SU-DHL-6 (cell line): ENCODE results near the gene PAIP2.

Experiments
- H2AFZ ChIP-seq: fragments of 200-600 bp; sonication (generic); 2 replicates; pipeline ENCODE4 v1.6.1; 2014; ENCODE audit warnings: low read depth, mild to moderate bottlenecking, moderate library complexity, mixed read lengths, antibody characterized with exemption, low read length; ENCODE audit not compliant: severe bottlenecking
- H3F3A ChIP-seq: fragments of 200-600 bp; shearing (Covaris generic); 2 replicates; pipeline ENCODE4 v1.6.0; 2016; ENCODE audit warnings: antibody characterized with exemption, mild to moderate bottlenecking; ENCODE audit not compliant: insufficient read depth
- H3K27ac ChIP-seq: fragments of 200-600 bp; sonication (generic); 2 replicates; pipeline ENCODE4 v1.5.1; 2016; ENCODE audit warnings: low read depth, mild to moderate bottlenecking, low read length, moderate library complexity, mixed read lengths
- H3K27me3 ChIP-seq: fragments of 200-600 bp; sonication (generic), shearing (Covaris generic); 2 replicates; pipeline ENCODE4 v1.6.0; 2014; ENCODE audit warnings: mild to moderate bottlenecking, low read length
- H3K36me3 ChIP-seq: fragments of 200-600 bp; sonication (generic); 2 replicates; pipeline ENCODE4 v1.6.1; 2014; ENCODE audit warnings: mild to moderate bottlenecking, low read length, mixed read lengths
- H3K4me2 ChIP-seq: fragments of 300-600, 200-600 bp; shearing (Covaris generic), sonication (generic); 2 replicates; pipeline ENCODE4 v1.6.0; 2014; ENCODE audit warnings: low read length, low read depth, mild to moderate bottlenecking; ENCODE audit not compliant: poor library complexity, severe bottlenecking
- H3K4me3 ChIP-seq: fragments of 200-600 bp; sonication (generic); 2 replicates; pipeline ENCODE4 v1.5.1; 2014; ENCODE audit warnings: antibody characterized with exemption, low read length, mild to moderate bottlenecking, mixed read lengths; ENCODE audit not compliant: insufficient read depth, poor library complexity, severe bottlenecking
- H3K79me2 ChIP-seq: fragments of 200-600 bp; sonication (generic); 2 replicates; pipeline ENCODE4 v1.6.1; 2014; ENCODE audit warnings: mild to moderate bottlenecking, low read length, moderate library complexity; ENCODE audit not compliant: insufficient read depth
- H3K9ac ChIP-seq: fragments of 200-600 bp; sonication (generic); 2 replicates; pipeline ENCODE4 v1.7.0; 2014; ENCODE audit warnings: mild to moderate bottlenecking, low read length
- H3K9me2 ChIP-seq: fragments of 200-600 bp; sonication (generic); replicated peaks from 2 replicates; pipeline ENCODE4 v1.6.1; 2014; ENCODE audit warnings: low read length; ENCODE audit not compliant: insufficient read depth
- H3K9me3 ChIP-seq: fragments of 200-600 bp; sonication (generic); 2 replicates; pipeline ENCODE4 v1.6.1; 2014; ENCODE audit warnings: low read length, mixed read lengths; ENCODE audit not compliant: insufficient read depth
- H4K20me1 ChIP-seq: fragments of 200-600 bp; sonication (generic); 2 replicates; pipeline ENCODE4 v1.6.1; 2014; ENCODE audit warnings: low read depth, mild to moderate bottlenecking, antibody characterized with exemption, low read length, moderate library complexity, mixed read lengths
- CTCF ChIP-seq: fragments of 200-600 bp; sonication (generic); IDR thresholded peaks from one replicate; pipeline ENCODE4 v1.5.1; 2017; ENCODE audit warnings: antibody characterized with exemption, mild to moderate bottlenecking, low read length, moderate library complexity; ENCODE audit not compliant: insufficient read depth, poor library complexity, severe bottlenecking
- EZH2phosphoT487 ChIP-seq: fragments of 200-600 bp; sonication (generic), shearing (Covaris generic); conservative IDR thresholded peaks from 2 replicates; pipeline ENCODE4 v1.6.1; 2018; ENCODE audit warnings: mild to moderate bottlenecking, antibody characterized with exemption, low read length, moderate library complexity, mixed read lengths

PAIP2 gene

GRCh38 chr5:139392324-139392677, 50.6 kb downstream of the PAIP2 start:
- Histone ChIP-seq H4K20me1 (no peaks in the 10 kb centered on the region), H3K9ac (peak overlapping the region; percentile 77), H2AFZ (peak overlapping the region; percentile 57), H3K27ac (peak overlapping the region; percentile 93), H3K79me2 (peaks cover 28% of the 10 kb centered on the region), H3K4me2 (peak overlapping the region; percentile 88), H3K27me3 (no peaks in the 10 kb centered on the region), H3K9me2 (no peaks in the 10 kb centered on the region), H3K36me3 (no peaks in the 10 kb centered on the region), H3K9me3 (no peaks in the 10 kb centered on the region), H3K4me3 (peak overlapping the region; percentile 59), H3F3A (peaks cover 35% of the 10 kb centered on the region)
- no peak for TF ChIP-seq EZH2phosphoT487
- no peak for TF ChIP-seq CTCF

- H3K27ac ChIP-seq: peak overlapping the region; percentile 93
- H3K9me3 ChIP-seq: no peaks in the 10 kb centered on the region
- H3K27me3 ChIP-seq: no peaks in the 10 kb centered on the region
- H3K79me2 ChIP-seq: peaks cover 28% of the 10 kb centered on the region
- H3K4me2 ChIP-seq: peak overlapping the region; percentile 88
- peak overlapping the region; percentile 88 for H2AFZ ChIP-seq
- no peak for TF ChIP-seq EZH2phosphoT487
- TF ChIP-seq CTCF: peak; percentile 58
- peak overlapping the region; percentile 77 for H3K9ac ChIP-seq
- no peaks in the 10 kb centered on the region for H3K9me2 ChIP-seq
- no peaks in the 10 kb centered on the region for H4K20me1 ChIP-seq
- H3K36me3 ChIP-seq: no peaks in the 10 kb centered on the region
- peaks cover 29% of the 10 kb centered on the region for H3F3A ChIP-seq
- H3K4me3 ChIP-seq: peak overlapping the region; percentile 59
These were observed 51.2 kb downstream of the PAIP2 start for GRCh38 chr5:139392678-139393496.

GRCh38 chr5:139393497-139394122, 52.0 kb downstream of the PAIP2 start:
- H2AFZ ChIP-seq: peak overlapping the region; percentile 88
- H3K36me3 ChIP-seq: no peaks in the 10 kb centered on the region
- H3K9ac ChIP-seq: peak overlapping the region; percentile 77
- H3F3A ChIP-seq: peaks cover 22% of the 10 kb centered on the region
- no peaks in the 10 kb centered on the region for H3K9me2 ChIP-seq
- peak overlapping the region; percentile 93 for H3K27ac ChIP-seq
- H3K4me2 ChIP-seq: peak overlapping the region; percentile 88
- H4K20me1 ChIP-seq: no peaks in the 10 kb centered on the region
- peaks cover 28% of the 10 kb centered on the region for H3K79me2 ChIP-seq
- no peaks in the 10 kb centered on the region for H3K9me3 ChIP-seq
- TF ChIP-seq EZH2phosphoT487 (no peak), CTCF (no peak)
- H3K27me3 ChIP-seq: no peaks in the 10 kb centered on the region
- peak overlapping the region; percentile 59 for H3K4me3 ChIP-seq
